Measurements from ENCODE around the gene CHSY3.
A peak's percentile ranks its signal among the peaks of the same experiment; 100 is the strongest.

CHSY3 gene

GRCh38 chr5:130024006-130024405 is 119.7 kb downstream of the CHSY3 start:
- no peak for DNase-seq (ENCODE audit: low read depth in 2 of 2)

- DNase-seq (ENCODE audit: low read depth in 2 of 2), result no peak
These were observed 121.2 kb downstream of the CHSY3 start for GRCh38 chr5:130025511-130025910.

DNA sequence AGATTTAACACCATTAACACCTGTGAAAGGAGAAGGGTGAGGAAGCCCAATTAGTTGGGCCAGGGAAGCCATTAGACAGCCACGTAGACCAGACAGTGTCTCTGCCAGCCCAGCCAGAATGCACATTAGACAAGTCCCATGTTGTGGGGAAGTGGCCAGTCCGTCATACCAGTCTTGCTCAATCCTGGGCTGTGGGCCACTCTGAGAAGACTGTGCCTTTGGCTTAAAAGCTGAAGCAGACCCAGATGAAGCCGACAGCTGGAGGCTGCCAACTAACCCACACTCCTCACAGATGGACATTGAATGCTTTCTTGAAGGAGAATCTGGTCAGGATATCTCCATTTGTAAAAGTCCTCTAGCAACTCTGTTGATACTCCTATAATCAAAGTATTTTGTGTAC is 128.5 kb downstream of the CHSY3 start:
- DNase-seq (ENCODE audit: low read depth in 2 of 2), result no peak

- DNase-seq (ENCODE audit: low read depth in 2 of 2), result peak; percentile 24 to 44
These were observed 130.4 kb downstream of the CHSY3 start for GRCh38 chr5:130034566-130035210.

- DNase-seq (ENCODE audit: low read depth in 2 of 2), result no peak
These were observed 131.1 kb downstream of the CHSY3 start for GRCh38 chr5:130035388-130035787.

GRCh38 chr5:130037905-130038304 is 133.6 kb downstream of the CHSY3 start:
- no peak for DNase-seq (ENCODE audit: low read depth in 2 of 2)

GRCh38 chr5:130043834-130044233 is 139.6 kb downstream of the CHSY3 start:
- no peak for DNase-seq (ENCODE audit: low read depth in 2 of 2)

- peak; percentile 9 to 23 for DNase-seq (ENCODE audit: low read depth in 2 of 2)
These were observed 141.1 kb downstream of the CHSY3 start for GRCh38 chr5:130045334-130045733.

DNA sequence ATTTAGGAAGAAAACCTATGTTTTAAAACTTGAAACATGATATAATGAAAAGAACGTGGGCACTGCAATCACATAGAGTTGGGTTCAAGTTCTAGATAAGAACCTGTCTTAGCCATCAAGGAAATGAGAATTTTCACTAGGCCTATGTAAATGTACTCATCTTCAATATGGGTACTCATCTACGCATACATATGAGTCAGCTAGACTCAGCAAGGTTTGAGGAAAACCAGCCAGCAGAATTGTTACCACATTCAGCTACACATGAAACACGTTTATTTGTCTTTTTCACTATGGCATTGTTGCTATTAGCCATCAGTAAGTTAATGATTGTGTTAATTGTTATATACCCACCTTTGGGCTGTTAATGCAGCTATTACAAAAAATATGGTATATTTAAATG is 146.3 kb downstream of the CHSY3 start:
- DNase-seq (ENCODE audit: low read depth in 2 of 2), result no peak

- no peak for DNase-seq (ENCODE audit: low read depth in 2 of 2)
These were observed 148.5 kb downstream of the CHSY3 start for GRCh38 chr5:130052752-130053151.

GRCh38 chr5:130055572-130055971 is 151.3 kb downstream of the CHSY3 start:
- no peak for DNase-seq (ENCODE audit: low read depth in 2 of 2)

DNA sequence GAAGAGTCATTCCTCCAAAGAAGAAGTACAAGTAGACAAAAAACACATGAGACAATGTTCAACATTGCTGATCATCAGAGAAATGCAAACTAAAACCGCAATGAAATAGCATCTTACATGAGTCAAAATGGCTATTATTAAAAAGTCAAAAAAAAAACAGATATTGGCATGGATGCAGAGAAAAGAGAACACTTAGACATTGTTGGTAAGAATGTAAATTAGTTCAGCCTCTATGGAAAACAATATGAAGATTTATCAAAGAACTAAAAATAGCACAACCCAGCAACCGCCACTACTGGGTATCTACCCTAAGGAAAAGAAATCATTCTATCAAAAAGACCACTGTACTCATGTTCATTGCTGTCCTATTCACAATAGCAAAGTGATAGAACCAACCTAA is 157.5 kb downstream of the CHSY3 start:
- DNase-seq (ENCODE audit: low read depth in 2 of 2), result no peak

DNA sequence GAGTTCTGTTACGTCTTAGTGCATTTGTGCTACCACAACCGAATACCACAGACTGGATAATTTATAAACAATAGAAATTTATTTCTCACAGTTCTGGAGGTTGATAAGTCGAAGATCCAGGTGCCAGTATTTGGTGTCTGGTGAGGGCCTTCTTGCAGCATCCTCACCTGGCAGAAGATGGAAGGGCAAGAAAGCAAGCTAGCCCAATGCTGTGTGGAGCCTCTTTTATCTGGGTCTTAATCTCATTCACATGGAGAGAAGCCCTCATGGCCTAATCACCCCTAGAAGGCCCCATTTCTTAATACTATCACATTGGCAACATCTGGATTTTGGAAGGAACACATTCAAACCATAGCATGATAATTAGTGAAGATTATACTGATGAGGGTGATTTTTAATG is 159.3 kb downstream of the CHSY3 start:
- no peak for DNase-seq (ENCODE audit: low read depth in 2 of 2)

DNA sequence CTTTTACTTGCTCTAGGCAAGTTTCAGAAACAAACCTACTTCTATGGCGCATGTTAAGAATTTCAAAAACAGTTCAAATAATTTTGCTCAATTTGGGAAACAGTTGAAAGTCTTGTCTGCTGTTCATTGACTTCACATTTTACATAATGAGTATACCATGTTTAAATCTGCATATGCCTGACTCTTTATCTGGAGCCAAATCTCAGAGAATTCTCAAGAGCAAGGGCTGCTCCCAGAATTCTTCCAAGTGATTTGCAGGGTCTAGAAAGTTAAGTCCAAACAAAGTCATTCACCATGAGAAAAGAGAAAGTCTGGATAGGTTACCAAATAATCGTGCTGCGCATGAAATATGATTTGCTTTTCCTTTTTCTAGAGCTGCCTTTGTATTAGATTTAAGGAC is 160.2 kb downstream of the CHSY3 start:
- DNase-seq (ENCODE audit: low read depth in 2 of 2), result no peak

DNA sequence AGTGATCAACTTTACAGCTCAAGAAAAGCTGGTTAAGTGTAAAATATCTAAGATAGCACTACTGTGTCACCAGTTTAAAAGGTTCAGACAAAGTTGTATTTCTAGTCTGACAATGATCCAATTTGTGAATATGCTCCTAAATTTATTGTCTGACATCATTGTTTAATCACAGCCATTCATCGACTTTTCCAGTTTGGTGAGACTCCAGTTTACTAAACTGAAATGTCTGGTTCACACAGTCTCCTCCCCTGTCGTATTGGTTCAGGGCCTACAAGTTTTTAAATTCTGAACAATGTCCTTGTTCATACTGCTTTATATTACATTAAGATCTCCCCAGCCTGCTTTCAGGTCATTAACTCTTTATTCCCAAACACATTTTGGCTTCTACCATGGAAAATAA is 161.4 kb downstream of the CHSY3 start:
- no peak for DNase-seq (ENCODE audit: low read depth in 2 of 2)

GRCh38 chr5:130066644-130067043 is 162.4 kb downstream of the CHSY3 start:
- peak; percentile 21 to 36 for DNase-seq (ENCODE audit: low read depth in 2 of 2)

DNA sequence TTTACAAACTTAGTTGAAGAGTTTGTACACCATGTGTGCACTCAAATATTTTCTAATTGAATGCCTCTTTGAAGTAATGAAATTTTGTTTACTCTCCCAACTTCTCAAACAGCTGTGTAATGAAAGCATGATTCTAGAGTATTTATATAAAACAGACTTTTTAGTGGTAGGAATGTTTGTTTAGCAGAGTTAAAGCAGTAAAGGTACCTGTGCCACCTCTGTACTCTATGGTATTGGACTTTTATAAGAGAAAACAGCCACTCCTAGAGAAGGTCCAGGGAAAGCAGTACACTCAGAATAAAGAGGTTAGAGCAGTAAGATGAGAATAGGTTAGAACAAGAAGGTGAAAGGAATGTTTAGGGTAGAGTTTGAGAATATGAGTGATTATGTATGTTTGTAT is 163.1 kb downstream of the CHSY3 start:
- DNase-seq (ENCODE audit: low read depth in 2 of 2), result no peak

DNA sequence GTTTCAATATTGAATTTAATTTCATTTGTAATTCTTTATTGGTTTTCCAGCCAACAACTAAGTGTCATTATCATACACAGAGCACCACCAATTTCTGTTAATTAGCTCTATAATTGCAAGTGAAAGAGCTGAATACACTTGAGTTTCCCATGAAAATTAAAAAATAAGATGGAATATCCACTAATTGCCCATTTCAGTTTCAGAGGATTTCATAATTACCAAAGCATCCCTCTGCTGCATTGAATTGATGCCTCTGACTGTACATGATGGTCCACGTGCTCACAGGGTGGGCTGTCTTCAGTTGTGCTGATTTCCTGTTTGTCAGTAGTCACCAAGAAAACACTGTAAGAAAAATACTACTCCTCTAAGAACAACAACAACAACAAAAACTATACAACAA is 163.8 kb downstream of the CHSY3 start:
- no peak for DNase-seq (ENCODE audit: low read depth in 2 of 2)

DNA sequence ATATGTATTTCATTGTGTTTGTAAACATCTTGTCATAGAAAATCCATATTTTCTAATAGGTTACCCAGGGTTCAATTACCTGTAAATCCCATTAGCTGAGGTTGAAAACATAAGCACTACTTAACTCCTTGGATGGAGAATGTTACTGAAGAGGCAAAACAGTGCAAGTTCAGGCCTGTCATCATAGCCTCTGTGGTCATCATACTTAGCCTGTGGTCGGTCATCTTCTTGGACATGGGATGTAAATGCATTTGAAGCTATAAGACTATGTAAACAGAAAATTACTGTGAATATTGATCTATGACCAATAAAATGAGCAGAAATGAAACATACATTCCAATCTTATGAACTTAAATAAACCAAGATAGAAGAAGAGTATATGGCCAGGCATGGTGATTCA is 164.7 kb downstream of the CHSY3 start:
- DNase-seq (ENCODE audit: low read depth in 2 of 2), result no peak

DNA sequence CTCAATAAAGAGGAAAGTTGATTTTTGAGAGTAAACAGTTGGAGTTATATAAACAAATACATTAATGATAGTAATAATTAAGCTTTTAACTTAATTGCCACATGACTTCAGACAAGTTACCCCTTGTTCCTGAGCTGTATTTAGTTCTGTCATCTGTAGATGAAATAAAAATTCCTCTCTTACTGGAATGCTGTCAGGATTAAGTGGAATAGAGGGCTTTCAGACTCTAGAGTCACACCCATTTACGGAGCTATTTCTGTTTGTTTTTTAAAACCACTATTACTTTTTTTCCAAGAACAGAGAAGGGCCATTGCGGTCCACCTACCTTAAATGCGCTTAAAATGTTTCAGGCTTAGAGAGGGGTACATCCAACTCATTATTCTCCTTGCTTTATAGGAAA is 170.6 kb downstream of the CHSY3 start:
- no peak for DNase-seq (ENCODE audit: low read depth in 2 of 2)

- no peak for DNase-seq (ENCODE audit: low read depth in 2 of 2)
These were observed 172.7 kb downstream of the CHSY3 start for GRCh38 chr5:130077007-130077406.

- no peak for DNase-seq (ENCODE audit: low read depth in 2 of 2)
These were observed 174.4 kb downstream of the CHSY3 start for GRCh38 chr5:130078661-130079060.

DNA sequence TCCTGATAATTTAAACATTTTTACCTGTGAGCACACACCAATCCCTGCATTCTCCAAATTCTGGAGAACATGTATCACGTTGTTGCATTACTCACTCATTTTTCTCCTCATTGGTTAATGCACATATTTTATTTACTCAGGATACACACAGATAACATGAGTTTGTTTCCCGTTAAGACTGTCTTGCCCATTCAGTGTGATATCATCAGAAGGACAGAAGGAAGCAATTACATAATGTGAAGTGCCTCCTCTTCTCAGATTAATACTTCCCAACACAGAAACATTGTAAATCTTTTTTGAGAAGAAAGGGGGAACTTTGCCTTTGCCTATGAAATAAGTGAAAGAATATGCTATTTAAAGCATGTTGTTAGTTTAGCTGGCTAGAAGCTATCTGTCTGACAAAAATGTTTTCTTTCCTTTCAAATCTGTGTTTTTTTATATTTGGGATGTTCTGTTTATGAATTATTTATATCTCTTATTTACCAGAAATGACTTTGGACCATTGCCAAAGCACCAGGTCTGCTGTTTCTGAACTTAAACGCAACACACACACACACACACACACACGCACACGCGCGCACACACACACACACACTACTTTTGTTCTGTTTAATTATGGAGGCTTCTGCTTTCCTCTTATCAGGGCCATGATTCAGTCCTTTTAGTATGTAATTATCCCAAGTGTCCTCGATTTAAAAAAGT is 186.5 kb downstream of the CHSY3 start:
- DNase-seq (ENCODE audit: low read depth in 2 of 2), result no peak

- no peak for DNase-seq (ENCODE audit: low read depth in 2 of 2)
These were observed 188.7 kb downstream of the CHSY3 start for GRCh38 chr5:130092991-130093390.
